AG10803 (cell line): ENCODE data around the gene AOPEP.

Experiments used
- DNase-seq: peaks from one replicate; pipeline ENCODE4 v3.0.0; 2010; ENCODE audit warnings: low read depth
- H3K4me3 ChIP-seq: 2 replicates; pipeline ENCODE4 v1.5.1; 2011; ENCODE audit warnings: mild to moderate bottlenecking, low read length, control low read depth
- TF ChIP-seq, protein P1 (sequence below): conservative IDR thresholded peaks from 2 replicates; pipeline ENCODE4 v1.5.1; 2011; ENCODE audit warnings: mild to moderate bottlenecking, low read length, control low read depth, inconsistent platforms

Gene AOPEP

DNA sequence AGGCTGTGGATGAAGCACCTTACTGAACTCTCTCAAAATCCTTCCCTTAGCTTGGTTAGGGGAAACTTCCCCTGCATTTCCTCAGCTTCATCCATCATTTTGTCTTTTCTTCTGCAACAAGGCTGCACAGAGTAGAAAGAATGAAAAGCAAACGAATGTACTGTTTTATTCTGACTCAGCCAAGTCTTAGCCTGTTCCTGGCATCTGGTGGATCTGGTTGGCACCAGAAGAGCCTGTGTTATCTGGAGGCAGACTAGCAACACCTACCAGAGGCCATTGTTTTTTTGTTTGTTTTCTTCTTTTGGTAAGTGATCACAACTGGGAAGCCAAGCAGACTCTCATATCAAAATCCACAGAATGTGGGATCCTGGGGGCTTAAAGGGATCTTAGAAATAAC lies 390.3 kb downstream of the AOPEP start:
- no peak overlapping the region for H3K4me3 ChIP-seq
- TF ChIP-seq, protein P1, sequence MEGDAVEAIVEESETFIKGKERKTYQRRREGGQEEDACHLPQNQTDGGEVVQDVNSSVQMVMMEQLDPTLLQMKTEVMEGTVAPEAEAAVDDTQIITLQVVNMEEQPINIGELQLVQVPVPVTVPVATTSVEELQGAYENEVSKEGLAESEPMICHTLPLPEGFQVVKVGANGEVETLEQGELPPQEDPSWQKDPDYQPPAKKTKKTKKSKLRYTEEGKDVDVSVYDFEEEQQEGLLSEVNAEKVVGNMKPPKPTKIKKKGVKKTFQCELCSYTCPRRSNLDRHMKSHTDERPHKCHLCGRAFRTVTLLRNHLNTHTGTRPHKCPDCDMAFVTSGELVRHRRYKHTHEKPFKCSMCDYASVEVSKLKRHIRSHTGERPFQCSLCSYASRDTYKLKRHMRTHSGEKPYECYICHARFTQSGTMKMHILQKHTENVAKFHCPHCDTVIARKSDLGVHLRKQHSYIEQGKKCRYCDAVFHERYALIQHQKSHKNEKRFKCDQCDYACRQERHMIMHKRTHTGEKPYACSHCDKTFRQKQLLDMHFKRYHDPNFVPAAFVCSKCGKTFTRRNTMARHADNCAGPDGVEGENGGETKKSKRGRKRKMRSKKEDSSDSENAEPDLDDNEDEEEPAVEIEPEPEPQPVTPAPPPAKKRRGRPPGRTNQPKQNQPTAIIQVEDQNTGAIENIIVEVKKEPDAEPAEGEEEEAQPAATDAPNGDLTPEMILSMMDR: no peak
- no peak for DNase-seq

DNA sequence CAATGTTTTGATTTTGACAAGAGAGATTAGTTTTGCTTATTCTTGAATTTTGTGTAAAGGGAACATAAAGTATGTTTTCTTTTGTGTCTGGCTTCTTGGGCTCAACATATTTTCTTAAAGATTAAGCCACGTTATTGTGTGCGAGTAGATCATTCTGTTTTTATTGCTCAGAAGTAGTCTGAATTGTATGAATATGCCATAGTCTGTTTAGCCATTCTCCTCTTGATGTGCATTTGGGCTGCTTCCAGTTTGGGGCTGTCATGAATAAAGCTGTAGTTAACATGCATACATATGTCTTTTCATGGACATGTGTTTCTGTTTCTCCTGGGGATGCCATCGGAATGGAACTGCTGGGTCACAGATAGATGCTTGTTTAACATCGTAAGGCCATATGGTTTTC lies 392.1 kb downstream of the AOPEP start:
- no peak overlapping the region for H3K4me3 ChIP-seq
- no peak for DNase-seq
- TF ChIP-seq, protein P1: no peak

DNA sequence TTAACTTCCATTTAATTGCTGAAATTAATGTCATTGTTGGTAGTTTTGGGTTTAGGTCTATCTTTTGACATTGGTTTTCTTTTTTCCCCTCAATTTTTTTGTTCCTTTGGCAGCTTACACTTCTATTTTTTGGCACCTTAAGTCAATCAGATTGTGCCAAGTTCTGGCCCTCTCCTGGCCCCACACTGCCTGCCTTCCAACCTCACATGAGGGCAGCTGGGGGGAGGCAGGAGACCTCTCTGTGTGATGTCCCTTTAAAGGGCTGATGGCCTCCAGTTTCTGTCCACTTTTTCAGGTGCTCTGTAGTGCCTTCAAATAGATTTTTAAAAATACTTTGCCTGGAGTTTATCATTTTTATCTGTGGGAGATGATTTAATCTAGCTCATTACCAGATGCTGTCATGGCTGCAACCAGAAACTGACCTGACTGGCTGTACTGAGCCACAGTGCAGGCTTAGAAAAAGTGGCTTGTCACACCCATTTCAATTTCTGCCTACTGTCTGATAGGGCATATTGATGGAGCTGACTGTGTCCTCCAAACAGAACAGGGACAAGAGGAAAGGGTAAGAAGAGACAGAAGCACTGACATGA lies 394.4 kb downstream of the AOPEP start:
- TF ChIP-seq, protein P1: no peak
- no peak overlapping the region for H3K4me3 ChIP-seq
- DNase-seq: no peak

DNA sequence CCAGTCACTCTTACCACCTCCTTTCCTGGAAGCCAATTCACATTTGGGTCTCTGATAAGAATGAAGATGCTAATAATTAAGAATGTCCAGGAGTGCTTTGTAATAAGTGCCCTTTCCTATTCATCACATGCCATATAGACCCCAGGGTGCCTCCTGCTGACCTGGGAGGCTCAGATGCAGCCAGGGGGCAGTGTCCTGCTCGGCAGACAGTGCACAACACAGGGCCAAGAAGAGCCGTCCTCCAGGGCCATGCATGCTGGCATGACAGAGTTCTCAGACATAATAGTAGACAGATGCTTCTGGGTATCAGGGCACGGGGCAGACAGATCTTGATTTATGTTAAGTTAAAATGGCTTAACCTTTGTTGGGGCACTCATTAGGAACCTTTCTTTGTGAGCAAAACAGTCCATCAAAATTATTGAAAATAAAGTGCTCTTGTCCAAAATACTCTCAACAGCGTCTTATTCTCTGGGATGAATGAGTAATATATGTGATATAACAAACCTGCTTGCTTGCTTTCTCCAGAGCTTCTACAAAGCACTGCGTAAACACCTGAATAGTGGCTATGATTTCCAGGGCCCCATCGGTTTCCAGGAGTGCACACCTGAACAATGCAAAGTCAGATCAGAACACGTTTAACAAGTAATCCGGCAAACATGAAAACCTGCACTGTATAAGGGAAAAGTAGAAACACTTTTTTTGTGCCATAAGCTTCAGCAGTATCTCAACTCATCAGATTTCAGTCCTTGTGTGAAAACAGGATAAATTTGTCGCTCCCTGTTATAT lies 398.3 kb downstream of the AOPEP start:
- H3K4me3 ChIP-seq: no peak overlapping the region
- peak; percentile 13 for DNase-seq
- TF ChIP-seq, protein P1: no peak

DNA sequence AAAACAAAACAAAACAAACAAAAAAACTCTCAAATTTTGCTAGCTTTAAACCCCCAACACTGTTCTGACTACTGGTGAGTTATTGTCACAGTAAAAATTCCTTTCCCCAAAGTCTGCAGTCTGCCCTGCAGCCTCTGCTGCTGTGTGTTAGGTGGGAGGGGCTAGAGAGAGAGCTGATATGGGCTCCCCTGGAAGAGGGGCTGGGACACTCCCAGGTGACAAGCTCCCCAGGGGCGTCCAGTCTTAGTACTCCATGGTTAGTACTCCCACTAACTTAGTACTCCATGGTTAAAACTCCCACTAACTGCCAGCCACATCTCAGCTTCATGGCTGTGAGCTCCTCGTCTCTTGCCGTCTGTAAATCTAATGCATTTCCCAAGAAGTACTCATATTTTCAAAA lies 399.2 kb downstream of the AOPEP start:
- DNase-seq: no peak

DNA sequence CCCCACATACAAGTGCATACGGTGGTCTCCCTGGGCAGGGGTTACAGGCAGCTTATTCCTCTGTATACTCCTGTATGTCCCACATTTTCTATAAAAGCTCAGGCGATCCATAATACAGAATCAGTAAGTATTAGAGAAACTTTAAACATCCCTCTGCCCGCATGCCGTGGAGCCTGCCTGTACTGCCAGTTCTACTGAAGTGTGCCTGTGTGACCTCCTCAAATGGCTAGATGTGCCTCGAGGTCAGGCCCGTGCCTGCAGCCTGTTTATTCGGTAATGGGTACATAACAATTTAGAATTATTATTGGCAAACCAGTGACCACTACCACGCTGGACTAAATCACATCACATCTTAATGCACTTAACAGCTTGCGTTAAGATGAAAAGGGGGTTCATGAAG lies 400.2 kb downstream of the AOPEP start:
- TF ChIP-seq, protein P1: no peak
- no peak overlapping the region for H3K4me3 ChIP-seq
- no peak for DNase-seq

More for the DNA sequence above, 399.2 kb downstream of the AOPEP start:
- H3K4me3 ChIP-seq: no peak overlapping the region
- TF ChIP-seq, protein P1: no peak
